HFF-Myc (cell line): ENCODE data around the gene SRRM5.

Experiments used
- DNase-seq: peaks from one replicate; pipeline ENCODE4 v3.0.0-alpha.2; 2011; ENCODE audit warnings: low read depth; ENCODE audit errors: extremely low read depth
- H3K4me3 ChIP-seq: replicated peaks from 2 replicates; pipeline ENCODE4 v1.5.1; 2011; ENCODE audit warnings: low read depth, mild to moderate bottlenecking, control low read depth, low read length
- TF ChIP-seq, protein P1 (sequence below): IDR thresholded peaks from 2 replicates; pipeline ENCODE4 v1.5.1; 2012; ENCODE audit warnings: mild to moderate bottlenecking, low read depth, low read length, control low read depth; ENCODE audit errors: missing control alignments

SRRM5 gene

DNA sequence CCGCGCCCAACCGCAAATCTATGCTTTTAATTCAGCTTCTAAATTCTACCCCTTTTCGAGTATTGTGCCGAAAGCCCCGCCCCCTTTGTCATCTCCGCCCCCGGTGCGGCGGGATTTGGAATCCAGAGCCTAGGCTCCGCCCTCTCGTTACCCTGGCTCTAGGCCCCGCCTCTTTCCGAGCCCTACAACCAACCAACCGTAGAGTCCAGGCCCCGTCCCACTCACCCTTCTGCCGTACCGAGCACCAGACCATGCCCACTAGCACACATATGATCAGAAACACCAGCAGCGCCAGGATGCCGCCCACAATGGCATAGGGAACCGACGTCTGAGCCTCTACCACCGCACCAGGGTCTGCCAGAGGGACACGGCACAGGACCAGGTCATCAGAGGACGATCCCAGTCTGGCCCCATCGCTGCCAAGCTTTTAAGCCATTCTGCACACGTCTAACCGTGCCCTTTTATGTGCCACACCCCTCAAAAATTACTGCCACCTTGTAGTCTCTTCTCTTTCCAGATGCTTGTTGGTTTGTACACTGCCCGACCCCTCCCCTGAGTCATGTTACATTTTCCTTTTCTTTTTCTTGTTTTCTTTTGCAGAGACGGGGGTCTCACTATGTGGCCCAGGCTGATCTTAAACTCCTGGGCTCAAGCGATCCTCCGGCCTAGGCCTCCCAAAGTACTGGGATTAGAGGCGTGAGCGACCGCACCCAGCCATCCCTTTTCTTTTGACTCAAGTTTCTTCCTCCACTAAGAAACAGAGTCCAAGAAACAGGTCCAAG is 12.2 kb downstream of the SRRM5 start:
- no peak for DNase-seq
- TF ChIP-seq, protein P1, sequence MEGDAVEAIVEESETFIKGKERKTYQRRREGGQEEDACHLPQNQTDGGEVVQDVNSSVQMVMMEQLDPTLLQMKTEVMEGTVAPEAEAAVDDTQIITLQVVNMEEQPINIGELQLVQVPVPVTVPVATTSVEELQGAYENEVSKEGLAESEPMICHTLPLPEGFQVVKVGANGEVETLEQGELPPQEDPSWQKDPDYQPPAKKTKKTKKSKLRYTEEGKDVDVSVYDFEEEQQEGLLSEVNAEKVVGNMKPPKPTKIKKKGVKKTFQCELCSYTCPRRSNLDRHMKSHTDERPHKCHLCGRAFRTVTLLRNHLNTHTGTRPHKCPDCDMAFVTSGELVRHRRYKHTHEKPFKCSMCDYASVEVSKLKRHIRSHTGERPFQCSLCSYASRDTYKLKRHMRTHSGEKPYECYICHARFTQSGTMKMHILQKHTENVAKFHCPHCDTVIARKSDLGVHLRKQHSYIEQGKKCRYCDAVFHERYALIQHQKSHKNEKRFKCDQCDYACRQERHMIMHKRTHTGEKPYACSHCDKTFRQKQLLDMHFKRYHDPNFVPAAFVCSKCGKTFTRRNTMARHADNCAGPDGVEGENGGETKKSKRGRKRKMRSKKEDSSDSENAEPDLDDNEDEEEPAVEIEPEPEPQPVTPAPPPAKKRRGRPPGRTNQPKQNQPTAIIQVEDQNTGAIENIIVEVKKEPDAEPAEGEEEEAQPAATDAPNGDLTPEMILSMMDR: no peak

DNA sequence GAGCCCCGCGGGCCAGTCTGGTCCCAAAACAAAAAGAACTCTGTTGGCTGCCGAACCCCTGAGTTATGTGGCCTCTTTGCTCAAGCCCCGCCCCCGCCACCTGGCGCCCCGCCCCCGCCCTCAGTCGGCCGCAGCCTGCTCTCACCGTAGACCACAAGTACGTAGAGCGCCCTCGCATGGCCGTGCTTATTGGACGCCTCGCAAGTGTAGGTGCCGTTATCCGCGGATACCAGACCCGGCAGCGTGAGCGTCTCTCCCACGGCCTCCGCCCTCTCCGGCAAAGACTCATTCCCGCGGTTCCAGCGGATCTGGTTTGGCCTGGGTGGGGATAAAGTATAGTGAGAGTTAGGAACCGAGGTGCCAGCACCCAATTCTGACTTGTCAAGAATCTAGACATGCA is 13.0 kb downstream of the SRRM5 start:
- no peak overlapping the region for H3K4me3 ChIP-seq
- no peak for DNase-seq
- TF ChIP-seq, protein P1: no peak

More for the DNA sequence above, 12.2 kb downstream of the SRRM5 start:
- no peak overlapping the region for H3K4me3 ChIP-seq

DNA sequence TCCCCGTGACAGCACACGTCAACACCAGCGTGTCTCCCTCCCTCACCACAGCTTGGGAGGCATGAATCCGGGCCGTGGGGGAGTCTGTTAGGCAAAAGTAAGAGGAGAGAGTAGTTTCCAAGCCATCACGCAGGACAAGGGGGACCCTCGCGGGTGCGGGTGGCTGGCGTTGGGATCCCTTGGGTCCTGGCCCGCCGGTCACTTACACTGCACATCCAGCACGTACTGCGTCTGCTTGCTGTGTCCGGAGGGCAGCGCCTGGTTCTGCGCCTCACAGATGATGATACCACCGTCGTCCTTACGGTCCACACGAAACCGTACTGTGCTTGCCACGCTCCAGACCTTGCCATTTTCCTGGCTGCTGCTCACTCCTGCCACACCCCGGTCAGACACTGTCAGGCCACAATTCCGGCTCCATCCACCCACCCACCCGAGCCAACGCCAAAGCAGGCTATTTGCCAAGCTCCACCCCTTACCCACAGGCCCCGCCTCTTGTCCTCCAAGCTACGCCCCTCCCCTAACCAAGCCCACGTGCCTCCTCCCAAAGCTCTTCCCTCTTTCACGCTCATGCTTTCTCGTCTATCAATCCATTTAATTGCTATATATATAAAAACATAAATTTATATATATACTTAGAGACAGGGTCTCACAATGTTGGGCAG is 14.2 kb downstream of the SRRM5 start:
- no peak for DNase-seq
- no peak overlapping the region for H3K4me3 ChIP-seq
- TF ChIP-seq, protein P1: no peak

DNA sequence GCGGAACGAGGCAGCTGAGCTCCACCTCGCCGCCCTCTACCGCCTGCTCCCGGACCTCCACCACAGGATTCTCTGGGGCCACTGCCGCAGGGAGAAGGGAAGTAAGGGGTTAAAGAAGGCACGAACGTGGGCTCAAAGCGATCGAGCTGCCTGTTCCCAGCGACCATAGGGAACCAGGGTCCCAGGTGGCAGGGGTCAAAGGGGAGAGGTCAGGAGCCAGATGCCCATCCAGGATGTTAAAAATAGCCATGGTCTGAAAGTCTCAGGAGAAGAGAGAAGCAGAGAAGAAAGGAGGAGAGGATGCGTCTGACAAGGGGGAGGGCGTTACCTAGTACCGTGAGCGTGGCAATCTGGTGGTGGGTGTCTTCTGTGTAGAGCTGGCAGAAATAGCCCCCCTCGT is 14.9 kb downstream of the SRRM5 start:
- H3K4me3 ChIP-seq: no peak overlapping the region
- TF ChIP-seq, protein P1: no peak
- DNase-seq: no peak

DNA sequence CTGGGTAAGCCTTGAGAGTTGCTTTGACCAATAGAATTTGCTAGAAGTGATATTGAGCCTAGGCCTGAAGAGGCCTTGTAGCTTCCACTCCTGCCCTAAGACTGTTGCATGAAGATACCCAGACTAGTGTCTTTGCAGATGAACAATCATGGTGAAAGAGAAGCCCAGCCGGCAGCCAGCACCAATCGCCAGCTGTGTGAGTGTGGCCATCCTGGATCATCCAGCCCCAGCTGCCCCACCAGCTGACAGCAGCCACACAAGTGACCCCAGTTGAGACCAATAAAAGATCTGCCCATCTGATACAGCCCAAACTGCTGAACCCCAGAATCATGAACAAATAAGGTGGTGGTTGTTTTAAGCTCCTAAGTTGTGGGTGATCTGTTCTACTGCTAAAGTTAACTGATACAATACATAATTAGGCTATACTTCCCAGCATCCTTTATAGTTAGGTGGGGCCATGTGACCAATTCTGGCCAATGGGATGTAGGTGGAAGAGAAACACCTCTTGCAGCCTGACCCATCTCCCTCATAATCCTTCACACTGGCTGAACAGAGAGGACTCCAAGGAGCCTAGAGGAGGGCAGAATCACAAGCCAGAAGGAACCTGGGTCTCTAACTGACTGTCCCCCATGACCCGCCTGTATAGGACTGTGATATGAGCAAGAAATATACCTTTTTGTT is 16.9 kb downstream of the SRRM5 start:
- no peak for DNase-seq
- no peak overlapping the region for H3K4me3 ChIP-seq
- TF ChIP-seq, protein P1: no peak

DNA sequence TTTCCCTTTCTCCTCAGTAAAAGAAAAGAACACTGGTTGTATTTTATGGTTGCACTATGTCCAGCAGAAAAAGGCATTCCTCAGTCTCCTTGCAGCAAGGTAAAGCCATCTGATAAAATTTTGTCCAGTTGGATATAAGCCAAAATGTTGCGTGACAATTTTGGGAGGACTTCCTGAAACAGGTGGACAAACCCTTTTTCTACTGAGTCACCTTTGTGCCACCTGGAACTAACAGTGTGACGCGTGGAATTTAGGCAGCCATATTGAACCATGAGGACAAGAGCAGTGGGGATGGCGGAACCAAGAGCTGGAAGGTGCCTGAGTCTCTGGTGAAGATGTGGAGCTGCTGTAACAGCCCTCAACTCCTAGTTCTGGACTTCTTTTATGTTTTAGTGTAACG is 19.6 kb downstream of the SRRM5 start:
- DNase-seq: no peak
- TF ChIP-seq, protein P1: no peak
- no peak overlapping the region for H3K4me3 ChIP-seq
